HuH-7 (cell line): ENCODE measurements around the gene PIK3R5.

Source experiments
- DNase-seq: peaks from one replicate; pipeline ENCODE4 v3.0.0; 2011; ENCODE audit warnings: low spot score

The PIK3R5 gene

GRCh38 chr17:8953156-8953885 lies 12.2 kb downstream of the PIK3R5 start:
- DNase-seq, result no peak

GRCh38 chr17:8952191-8952590 lies 13.3 kb downstream of the PIK3R5 start:
- no peak for DNase-seq

- DNase-seq, result no peak
Observed at GRCh38 chr17:8951206-8951605, 14.3 kb downstream of the PIK3R5 start.

- DNase-seq, result no peak
Observed at GRCh38 chr17:8949061-8949661, 16.3 kb downstream of the PIK3R5 start.

- DNase-seq, result no peak
Observed at GRCh38 chr17:8948462-8948861, 17.0 kb downstream of the PIK3R5 start.

- no peak for DNase-seq
Observed at GRCh38 chr17:8947201-8947600, 18.3 kb downstream of the PIK3R5 start.

GRCh38 chr17:8946476-8946875 lies 19.0 kb downstream of the PIK3R5 start:
- no peak for DNase-seq

GRCh38 chr17:8946071-8946470 lies 19.4 kb downstream of the PIK3R5 start:
- DNase-seq, result no peak

GRCh38 chr17:8944748-8945147 lies 20.8 kb downstream of the PIK3R5 start:
- no peak for DNase-seq

GRCh38 chr17:8944083-8944482 lies 21.4 kb downstream of the PIK3R5 start:
- no peak for DNase-seq

- DNase-seq, result no peak
Observed at GRCh38 chr17:8941980-8942622, 23.4 kb downstream of the PIK3R5 start.

GRCh38 chr17:8941520-8941919 lies 24.0 kb downstream of the PIK3R5 start:
- DNase-seq, result no peak

- no peak for DNase-seq
Observed at GRCh38 chr17:8940866-8941471, 24.5 kb downstream of the PIK3R5 start.

- no peak for DNase-seq
Observed at GRCh38 chr17:8939496-8940334, 25.8 kb downstream of the PIK3R5 start.

GRCh38 chr17:8938933-8939332 lies 26.6 kb downstream of the PIK3R5 start:
- no peak for DNase-seq

- DNase-seq, result no peak
Observed at GRCh38 chr17:8935191-8935590, 30.3 kb downstream of the PIK3R5 start.

GRCh38 chr17:8934346-8934745 lies 31.2 kb downstream of the PIK3R5 start:
- DNase-seq, result no peak

- DNase-seq, result no peak
Observed at GRCh38 chr17:8930649-8931048, 34.9 kb downstream of the PIK3R5 start.

- no peak for DNase-seq
Observed at GRCh38 chr17:8928347-8928746, 37.2 kb downstream of the PIK3R5 start.

GRCh38 chr17:8927395-8927794 lies 38.1 kb downstream of the PIK3R5 start:
- no peak for DNase-seq

GRCh38 chr17:8925808-8926207 lies 39.7 kb downstream of the PIK3R5 start:
- DNase-seq, result no peak

GRCh38 chr17:8925141-8925540 lies 40.4 kb downstream of the PIK3R5 start:
- no peak for DNase-seq
